GM19395 (cell line): ENCODE data around the gene RAD51.

Experiments used
- ATAC-seq: cut with Tn5 transposase; IDR thresholded peaks from one replicate; pipeline ENCODE4 v1.9.1; 2021; ENCODE audit warnings: mild to moderate bottlenecking, moderate library complexity; ENCODE audit not compliant: unreplicated experiment

RAD51 gene

GRCh38 chr15:40756938-40757337 lies 62.0 kb downstream of the RAD51 start:
- no peak for ATAC-seq

- ATAC-seq, result no peak
These were observed 65.0 kb downstream of the RAD51 start for GRCh38 chr15:40759961-40760360.

GRCh38 chr15:40762919-40763800 lies 68.2 kb downstream of the RAD51 start:
- no peak for ATAC-seq

GRCh38 chr15:40763801-40764628 lies 69.0 kb downstream of the RAD51 start, which contains the start of gene GCHFR:
Gene GCHFR (plus strand): TSS chr15:40764068. CDS start chr15:40764181, 113 bp downstream.
- peak; percentile 45 for ATAC-seq

- ATAC-seq, result no peak
These were observed 69.7 kb downstream of the RAD51 start for GRCh38 chr15:40764629-40765103.

GRCh38 chr15:40766194-40766815 lies 71.3 kb downstream of the RAD51 start:
- no peak for ATAC-seq

- no peak for ATAC-seq
These were observed 72.2 kb downstream of the RAD51 start for GRCh38 chr15:40766906-40767837.

- no peak for ATAC-seq
These were observed 73.0 kb downstream of the RAD51 start for GRCh38 chr15:40767838-40768500.

- peak; percentile 2 for ATAC-seq
These were observed 73.7 kb downstream of the RAD51 start for GRCh38 chr15:40768521-40769273.

GRCh38 chr15:40769274-40770146 lies 74.5 kb downstream of the RAD51 start, which contains the start of gene C15orf62:
Gene C15orf62 (plus strand): TSS chr15:40769980. CDS start chr15:40770496, 516 bp downstream.
- peak; percentile 43 for ATAC-seq

- ATAC-seq, result no peak
These were observed 75.3 kb downstream of the RAD51 start for GRCh38 chr15:40770147-40770721.

- ATAC-seq, result no peak
These were observed 76.3 kb downstream of the RAD51 start for GRCh38 chr15:40771242-40771641.

GRCh38 chr15:40772014-40772413 lies 77.0 kb downstream of the RAD51 start:
- ATAC-seq, result no peak

GRCh38 chr15:40773496-40773895 lies 78.5 kb downstream of the RAD51 start:
- ATAC-seq, result no peak

- ATAC-seq, result no peak
These were observed 78.9 kb downstream of the RAD51 start for GRCh38 chr15:40773902-40774301.

GRCh38 chr15:40775007-40775406 lies 80.0 kb downstream of the RAD51 start:
- ATAC-seq, result no peak
